Panc1 (cell line): ENCODE measurements around the gene HOXA5.

ENCODE experiments used
- POLR2AphosphoS5 ChIP-seq: IDR thresholded peaks from 2 replicates; pipeline ENCODE4 v1.6.1; 2012; ENCODE audit warnings: mild to moderate bottlenecking, low read depth, low read length, moderate library complexity
- TF ChIP-seq, protein P1 (sequence below): fragments of 450-650 bp; IDR thresholded peaks from 2 replicates; pipeline ENCODE4 v1.5.1; 2017; ENCODE audit warnings: mild to moderate bottlenecking

DNA sequence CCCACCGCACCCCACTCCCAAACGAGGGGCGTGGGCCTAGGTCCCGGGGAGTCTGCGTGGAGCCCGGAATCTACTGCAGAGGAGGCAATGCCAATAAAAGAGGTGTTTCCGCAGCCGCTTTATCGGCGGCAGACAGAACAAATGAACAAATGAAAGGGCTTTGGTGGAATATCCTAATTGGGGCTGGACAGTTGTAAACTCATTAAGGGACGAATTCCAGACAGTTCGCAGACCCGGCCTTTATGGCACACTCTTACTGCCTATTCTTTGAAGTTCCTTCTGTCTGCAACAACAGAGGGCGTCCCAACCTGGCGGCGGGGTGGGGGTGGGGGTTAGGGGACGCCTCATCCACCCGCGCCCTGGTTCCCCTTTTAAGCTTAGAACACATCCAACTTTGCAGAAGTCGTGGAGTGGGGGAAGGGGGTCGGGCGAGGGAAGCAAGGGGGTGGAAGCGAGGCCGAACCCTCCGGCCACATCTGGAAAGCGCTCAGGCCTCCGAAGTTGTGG, 17.8 kb upstream of the HOXA5 start:
- TF ChIP-seq, protein P1, sequence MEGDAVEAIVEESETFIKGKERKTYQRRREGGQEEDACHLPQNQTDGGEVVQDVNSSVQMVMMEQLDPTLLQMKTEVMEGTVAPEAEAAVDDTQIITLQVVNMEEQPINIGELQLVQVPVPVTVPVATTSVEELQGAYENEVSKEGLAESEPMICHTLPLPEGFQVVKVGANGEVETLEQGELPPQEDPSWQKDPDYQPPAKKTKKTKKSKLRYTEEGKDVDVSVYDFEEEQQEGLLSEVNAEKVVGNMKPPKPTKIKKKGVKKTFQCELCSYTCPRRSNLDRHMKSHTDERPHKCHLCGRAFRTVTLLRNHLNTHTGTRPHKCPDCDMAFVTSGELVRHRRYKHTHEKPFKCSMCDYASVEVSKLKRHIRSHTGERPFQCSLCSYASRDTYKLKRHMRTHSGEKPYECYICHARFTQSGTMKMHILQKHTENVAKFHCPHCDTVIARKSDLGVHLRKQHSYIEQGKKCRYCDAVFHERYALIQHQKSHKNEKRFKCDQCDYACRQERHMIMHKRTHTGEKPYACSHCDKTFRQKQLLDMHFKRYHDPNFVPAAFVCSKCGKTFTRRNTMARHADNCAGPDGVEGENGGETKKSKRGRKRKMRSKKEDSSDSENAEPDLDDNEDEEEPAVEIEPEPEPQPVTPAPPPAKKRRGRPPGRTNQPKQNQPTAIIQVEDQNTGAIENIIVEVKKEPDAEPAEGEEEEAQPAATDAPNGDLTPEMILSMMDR, result no peak
- TF ChIP-seq POLR2AphosphoS5, result no peak
